GM18520 (cell line): ENCODE measurements around the gene SPHK1.

ENCODE experiments used
- ATAC-seq: cut with Tn5 transposase; IDR thresholded peaks from one replicate; pipeline ENCODE4 v1.9.1; 2021; ENCODE audit not compliant: unreplicated experiment

SPHK1 gene

DNA sequence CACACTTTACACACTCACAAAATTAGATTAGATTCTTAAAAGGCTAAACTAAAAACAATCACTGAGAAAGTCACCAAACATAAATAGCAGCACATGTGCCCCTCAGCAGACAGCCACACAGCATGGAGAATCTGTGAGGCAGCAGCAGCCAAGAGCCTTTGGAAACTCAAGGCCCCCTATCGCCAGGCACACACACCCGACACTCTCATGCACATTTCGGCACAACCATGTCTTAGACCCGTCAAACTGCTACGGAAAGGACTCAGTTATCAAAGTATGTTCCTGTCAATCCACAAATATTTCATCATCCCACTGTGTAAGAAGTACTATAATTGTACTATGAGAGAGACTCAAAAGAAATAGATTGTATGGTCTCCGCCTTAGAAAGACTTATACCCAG is 47.6 kb downstream of the SPHK1 start:
- no peak for ATAC-seq

DNA sequence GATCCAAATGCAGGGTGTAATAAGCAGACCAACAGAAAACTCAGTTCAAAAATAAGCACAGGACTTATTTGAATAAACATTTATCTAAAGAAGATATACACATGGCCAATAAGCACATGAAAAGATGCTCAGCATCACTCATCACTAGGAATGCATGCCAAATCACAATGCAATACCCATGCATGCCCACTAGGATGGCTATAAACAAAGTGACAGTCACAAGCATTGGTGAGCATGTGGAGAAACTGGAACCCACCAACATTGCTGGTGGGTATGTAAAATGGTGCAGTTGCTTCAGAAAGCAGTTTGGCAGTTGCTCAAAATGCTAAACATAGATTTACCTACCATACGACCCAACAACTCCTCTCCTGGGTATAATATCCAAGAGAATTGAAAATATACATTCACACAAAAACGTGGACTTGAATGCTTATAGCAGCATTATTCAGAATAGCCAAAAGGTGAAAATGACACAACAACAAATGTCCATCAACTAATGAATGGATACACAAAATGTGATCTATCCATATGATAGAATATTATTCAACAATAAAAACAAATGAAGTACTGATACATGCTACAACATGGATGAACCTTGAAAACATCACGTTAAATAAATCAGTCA is 48.4 kb downstream of the SPHK1 start:
- ATAC-seq = no peak

DNA sequence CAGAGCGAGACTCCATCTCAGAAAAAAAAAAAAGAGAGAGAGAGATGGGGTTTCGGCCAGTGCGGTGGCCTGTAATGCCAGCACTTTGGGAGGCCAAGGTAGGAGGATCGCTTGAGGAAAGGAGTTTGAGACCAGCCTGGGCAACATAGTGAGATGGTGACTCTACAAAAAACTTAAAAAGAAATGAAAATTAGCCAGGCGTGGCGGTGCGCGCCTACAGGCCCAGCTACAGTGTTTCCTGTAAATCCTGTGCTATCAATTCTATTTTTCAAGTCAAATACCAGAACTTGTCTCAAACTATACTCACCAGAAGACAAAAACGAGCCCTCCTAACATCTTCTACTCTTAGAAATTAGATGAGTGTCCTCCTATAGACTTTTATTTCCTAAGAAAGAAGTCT is 49.3 kb downstream of the SPHK1 start:
- ATAC-seq = no peak

DNA sequence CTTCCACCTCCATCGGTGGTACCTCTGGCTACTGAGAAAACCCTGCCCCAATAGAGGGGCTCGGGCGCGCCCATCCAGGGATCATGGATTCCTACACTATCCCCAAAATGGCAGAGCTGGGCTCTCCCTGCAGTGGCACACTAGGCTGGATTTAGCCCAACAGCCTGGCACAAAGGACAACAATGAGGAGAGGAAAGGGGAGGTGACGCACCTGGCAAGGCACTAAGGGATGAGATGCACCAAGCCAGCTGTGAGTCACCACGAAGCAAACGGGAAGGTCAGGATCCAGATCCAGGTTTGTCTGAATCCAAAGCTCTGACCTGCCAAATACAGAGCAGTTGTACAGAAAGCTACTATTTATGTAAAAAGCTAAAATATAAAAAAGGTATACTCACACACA is 50.5 kb downstream of the SPHK1 start:
- ATAC-seq = no peak

DNA sequence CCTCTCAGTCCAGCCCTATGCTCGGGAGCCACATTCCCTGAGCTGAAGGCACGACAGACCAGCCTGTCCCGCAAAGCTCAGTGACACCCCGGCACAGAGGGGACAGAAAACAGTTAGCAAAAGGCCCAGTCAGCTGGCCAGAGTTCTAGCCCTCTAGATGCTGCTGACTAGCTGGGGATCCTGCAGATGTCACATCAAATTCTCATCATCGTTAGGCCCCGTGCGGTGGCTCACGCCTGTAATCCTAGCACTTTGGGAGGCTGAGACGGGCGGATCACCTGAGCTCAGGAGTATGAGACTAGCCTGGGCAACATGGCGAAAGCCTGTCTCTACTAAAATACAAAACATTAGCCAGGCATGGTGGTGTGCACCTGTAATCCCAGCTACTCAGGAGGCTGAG is 51.3 kb downstream of the SPHK1 start:
- ATAC-seq = no peak
